ENCODE measurements around the gene LHX3.

DNA sequence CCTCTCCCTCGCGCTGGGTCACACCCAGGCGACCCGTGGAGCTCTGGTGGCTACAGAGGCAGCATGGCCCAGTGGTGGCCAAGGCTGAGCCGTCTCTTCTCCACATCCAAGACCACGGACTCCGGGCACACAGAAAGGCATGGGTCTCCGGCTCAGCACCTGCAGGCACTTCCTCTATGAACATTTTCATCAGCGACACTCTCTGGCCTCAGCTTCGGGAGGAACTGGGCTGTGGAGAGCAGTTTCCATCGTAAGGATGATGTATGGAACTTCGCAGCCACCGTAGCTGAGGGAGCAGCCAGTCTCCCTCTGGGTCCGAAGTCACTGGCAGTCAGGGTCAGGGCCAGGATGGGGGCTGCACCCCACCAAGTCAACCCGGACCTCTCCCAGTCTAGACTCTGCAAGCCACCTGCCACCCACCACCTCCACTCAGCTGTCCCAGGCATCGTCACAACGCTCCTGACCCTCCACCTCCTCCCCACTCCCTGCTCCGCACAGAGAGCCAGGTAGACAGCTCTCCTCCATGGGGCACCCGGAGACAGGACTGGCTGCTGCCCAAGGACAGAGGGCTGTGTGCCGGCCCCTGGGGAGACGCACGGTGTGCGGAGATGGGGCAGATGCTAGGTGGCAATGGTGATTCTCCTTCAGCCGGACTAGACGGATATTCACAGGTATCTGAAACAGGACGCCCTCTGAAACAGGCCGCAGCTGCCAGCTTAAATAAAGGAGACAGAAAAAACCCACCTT, 31.0 kb upstream of the LHX3 start:
- TF ChIP-seq REST (IDR thresholded peaks at IDR 0.05; ENCODE audit: insufficient replicate concordance, low read depth) (no peak), POLR2AphosphoS5 (IDR thresholded peaks at IDR 0.05; ENCODE audit: low read depth) (no peak), GABPA (IDR thresholded peaks at IDR 0.05; ENCODE audit: low read depth) (no peak)
- TF ChIP-seq, protein P1, sequence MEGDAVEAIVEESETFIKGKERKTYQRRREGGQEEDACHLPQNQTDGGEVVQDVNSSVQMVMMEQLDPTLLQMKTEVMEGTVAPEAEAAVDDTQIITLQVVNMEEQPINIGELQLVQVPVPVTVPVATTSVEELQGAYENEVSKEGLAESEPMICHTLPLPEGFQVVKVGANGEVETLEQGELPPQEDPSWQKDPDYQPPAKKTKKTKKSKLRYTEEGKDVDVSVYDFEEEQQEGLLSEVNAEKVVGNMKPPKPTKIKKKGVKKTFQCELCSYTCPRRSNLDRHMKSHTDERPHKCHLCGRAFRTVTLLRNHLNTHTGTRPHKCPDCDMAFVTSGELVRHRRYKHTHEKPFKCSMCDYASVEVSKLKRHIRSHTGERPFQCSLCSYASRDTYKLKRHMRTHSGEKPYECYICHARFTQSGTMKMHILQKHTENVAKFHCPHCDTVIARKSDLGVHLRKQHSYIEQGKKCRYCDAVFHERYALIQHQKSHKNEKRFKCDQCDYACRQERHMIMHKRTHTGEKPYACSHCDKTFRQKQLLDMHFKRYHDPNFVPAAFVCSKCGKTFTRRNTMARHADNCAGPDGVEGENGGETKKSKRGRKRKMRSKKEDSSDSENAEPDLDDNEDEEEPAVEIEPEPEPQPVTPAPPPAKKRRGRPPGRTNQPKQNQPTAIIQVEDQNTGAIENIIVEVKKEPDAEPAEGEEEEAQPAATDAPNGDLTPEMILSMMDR (IDR thresholded peaks at IDR 0.05; ENCODE audit: insufficient read depth, low read length) = no peak
